ENCODE results near the gene NAGS.
"Not testable (repeated sequence)": the region's sequence is repeated elsewhere in the genome, so short reads cannot be mapped to it uniquely, and the experiment has no call there.

Gene NAGS

GRCh38 chr17:43984521-43984920, 19.9 kb upstream of the NAGS start:
- DNase-seq (ENCODE audit: low read depth), result no peak

DNA sequence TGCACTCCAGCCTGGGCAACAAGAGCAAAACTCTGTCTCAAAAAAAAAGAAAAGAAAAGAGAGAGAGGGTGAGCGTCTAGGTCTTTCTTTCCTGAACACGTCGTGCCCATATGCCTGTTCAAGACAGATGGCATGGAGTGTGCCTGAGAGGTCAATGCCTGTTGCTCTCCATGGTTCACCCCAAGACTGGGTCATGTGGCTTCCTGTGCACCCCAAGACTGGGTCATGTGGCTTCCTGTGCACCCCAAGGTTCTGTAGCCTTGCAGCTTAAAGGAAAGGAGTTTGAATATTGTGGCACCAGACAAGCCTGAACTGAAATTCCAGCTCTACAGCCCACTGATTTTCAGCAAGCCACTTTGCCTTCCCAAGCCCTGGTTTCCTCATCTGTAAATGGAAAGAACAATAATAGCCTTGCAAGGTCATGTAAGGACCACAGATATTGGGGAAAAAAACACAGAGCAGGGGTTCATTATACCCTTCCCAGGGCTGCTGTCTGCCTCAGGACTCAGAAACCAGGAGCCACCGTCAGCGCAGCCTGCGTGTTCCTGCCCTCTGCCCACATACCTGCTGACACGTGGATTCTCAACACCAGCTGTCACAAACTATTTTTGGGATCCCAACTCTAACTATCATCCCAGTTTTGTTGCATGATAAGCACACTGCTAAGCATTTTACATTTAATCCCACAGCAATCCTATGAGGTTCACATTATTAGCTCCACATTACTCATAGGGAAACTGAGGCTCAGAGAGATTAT, 18.0 kb upstream of the NAGS start:
- DNase-seq (ENCODE audit: low read depth), result no peak

- no peak for DNase-seq (ENCODE audit: low read depth)
Measured at GRCh38 chr17:43987131-43988021, 17.0 kb upstream of the NAGS start.

DNA sequence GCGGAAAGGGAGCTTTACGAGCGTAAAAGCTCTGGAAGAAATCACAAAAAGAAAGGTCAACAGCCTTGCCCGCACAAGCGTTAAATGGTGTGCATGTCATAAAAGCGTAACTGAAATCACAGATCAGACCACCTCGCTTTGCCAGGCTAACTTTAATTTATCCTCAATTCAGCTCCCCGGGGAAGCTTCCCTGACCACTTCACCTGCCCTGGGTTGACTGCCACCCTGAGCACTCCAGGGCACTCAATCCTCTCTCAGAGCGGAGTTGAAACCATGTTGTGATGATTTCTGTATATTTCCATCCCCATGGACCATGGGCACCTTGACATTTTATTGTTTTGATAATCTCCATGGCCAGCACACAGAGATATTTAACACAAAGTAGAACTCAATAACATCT, 16.1 kb upstream of the NAGS start:
- no peak for DNase-seq (ENCODE audit: low read depth)

GRCh38 chr17:43992641-43993040, 11.8 kb upstream of the NAGS start:
- DNase-seq (ENCODE audit: low read depth), result no peak

- peak; percentile 32 for DNase-seq (ENCODE audit: low read depth)
Measured at GRCh38 chr17:43994272-43995149, 9.9 kb upstream of the NAGS start.

DNA sequence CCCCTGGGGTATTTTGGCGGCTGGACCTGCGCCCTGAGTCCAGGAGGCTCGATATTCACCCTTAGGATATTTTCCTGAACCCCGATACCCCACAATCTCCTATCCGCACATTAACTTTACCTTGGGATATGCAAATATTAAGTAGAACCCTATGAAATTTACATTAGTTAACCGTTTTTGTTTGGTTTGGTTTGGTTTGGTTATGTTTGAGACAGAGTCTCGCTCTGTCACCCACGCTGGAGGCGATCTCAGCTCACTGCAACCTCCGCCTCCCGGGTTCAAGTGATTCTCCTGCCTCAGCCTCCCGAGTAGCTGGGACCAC, 9.3 kb upstream of the NAGS start:
- DNase-seq (ENCODE audit: low read depth), result no peak

- DNase-seq (ENCODE audit: low read depth), result not testable (repeated sequence)
Measured at GRCh38 chr17:43997180-43997579, 7.2 kb upstream of the NAGS start.

DNA sequence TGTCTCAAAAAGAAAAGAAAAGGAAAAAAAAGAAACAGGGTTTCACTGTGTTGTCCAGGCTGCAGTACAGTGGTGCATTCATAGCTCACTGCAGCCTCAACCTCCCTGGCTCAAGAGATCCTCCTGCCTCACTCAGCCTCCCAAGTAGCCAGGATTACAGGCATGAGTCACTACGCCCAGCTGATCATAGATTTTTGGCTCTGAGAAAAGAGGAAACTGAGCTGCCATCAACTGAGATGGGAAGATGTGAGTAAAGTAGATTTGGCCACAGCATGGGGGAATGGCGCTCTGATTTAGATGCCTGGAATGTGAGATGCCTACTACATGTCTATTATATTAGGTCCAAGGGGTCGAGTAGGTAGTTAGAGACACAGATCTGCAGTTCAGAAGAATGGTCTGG, 5.9 kb upstream of the NAGS start:
- DNase-seq (ENCODE audit: low read depth), result peak; percentile 41

DNA sequence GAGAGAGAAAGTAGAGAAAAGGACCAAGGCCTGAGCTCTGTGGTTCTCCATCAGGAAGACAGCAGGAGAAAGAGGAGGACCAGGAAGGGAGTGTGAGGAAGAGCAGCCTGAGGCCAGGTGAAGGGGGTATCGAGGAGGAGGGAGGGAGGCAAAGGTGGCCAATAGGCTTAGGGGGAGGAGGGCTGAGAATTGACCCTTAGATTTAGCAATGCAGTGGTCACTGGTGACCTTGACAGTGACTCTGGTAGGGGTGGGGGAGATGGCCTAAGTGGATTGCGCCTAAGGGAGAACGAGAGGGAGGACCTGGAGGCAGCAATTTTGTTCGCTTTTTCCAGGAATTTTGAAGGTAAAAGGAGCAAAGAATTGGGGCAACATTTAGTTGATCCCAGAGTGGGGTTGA, 5.4 kb upstream of the NAGS start:
- no peak for DNase-seq (ENCODE audit: low read depth)

GRCh38 chr17:44000141-44000860, 4.1 kb upstream of the NAGS start:
- no peak for DNase-seq (ENCODE audit: low read depth)

GRCh38 chr17:44000871-44001460, 3.5 kb upstream of the NAGS start:
- no peak for DNase-seq (ENCODE audit: low read depth)

- DNase-seq (ENCODE audit: low read depth), result no peak
Measured at GRCh38 chr17:44001461-44001920, 2.9 kb upstream of the NAGS start.

DNA sequence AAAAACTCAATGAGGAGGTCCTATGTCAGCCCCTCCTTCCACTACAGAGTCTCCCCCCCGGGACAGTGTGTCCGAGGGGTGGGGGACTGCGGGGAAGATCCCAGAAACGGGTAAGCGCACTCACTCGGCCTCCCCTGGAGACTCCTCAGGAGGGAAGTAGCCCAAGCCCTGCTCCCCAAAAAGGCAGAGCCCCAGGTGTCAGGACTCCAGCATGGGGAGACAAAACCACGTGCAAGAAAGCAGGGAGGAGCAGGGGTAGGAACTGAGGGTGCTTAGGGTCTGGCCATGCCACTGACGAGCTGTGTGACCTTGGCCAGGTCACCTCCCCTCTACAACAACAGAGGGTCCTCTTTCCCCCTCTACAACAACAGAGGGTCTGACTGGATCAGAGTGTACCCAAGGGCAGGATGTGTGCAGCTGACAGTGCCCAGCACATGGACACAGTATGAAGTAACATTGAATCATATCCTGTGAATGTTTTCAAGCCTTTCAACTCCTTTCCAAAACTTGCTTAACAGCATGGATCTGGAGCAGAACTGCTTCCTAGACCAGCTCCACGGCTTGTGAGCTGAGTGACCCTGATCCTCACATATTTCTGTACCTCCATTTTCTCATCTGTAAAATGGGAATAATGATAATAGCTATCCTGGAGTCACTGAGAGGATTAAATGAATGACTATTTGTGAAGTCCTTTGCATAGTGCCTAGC, 2.1 kb upstream of the NAGS start:
- DNase-seq (ENCODE audit: low read depth), result peak; percentile 86

DNA sequence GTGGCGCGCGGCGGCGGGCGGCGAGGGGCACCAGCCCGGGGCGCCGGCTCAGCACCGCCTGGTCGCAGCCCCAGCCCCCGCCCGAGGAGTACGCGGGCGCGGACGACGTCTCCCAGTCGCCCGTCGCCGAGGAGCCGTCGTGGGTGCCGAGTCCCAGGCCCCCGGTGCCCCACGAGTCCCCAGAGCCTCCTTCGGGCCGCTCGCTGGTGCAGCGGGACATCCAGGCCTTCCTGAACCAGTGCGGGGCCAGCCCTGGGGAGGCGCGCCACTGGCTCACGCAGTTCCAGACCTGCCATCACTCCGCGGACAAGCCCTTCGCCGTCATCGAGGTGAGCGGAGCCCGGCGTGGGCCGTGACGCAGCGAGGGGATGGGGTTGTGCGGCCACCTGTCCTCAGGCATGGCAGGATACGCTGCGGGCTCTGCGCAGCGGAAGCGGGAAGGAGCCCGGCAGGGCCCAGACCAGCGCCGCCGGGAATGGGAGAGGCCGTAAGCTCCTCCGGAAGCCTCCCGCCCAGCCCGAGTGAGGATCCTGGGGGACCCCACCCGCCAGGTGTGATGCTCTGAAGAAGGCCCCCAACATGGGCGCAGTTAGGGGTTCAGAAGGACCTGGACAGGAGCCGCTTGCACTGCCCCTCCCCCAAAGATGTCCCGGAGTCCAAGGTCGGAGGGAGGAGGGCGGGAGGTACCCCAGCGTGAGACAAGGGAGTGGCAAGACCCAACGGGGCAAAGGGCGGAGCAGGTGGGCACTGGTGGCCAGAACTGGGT, 522 bp downstream of the NAGS start:
- DNase-seq (ENCODE audit: low read depth), result no peak

- no peak for DNase-seq (ENCODE audit: low read depth)
Measured at GRCh38 chr17:44005527-44006271, 1.3 kb downstream of the NAGS start.

DNA sequence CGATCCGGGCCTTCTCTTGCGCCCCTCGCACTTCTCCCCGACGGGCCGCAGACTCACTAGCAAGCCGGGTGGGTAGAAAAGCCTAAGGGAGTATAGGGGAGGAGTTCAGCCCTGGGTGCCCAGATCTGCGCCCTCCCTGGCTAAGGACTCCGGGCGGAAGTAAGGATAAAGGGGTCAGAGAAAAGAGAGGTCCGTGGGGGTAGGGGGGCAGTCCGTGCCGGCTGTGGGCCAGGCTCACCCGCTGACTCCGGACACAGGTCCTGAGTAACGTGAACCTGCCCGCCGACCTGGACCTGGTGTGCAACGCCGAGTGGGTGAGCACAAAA, 1.8 kb downstream of the NAGS start:
- DNase-seq (ENCODE audit: low read depth), result no peak

- peak; percentile 98 for DNase-seq (ENCODE audit: low read depth)
Measured at GRCh38 chr17:44006598-44007345, 2.4 kb downstream of the NAGS start.
